Mesenchymal stem cell (in vitro differentiated cells and primary cell): ENCODE measurements around the gene NUDT9.

Experiments used
- DNase-seq: peaks from one replicate; pipeline ENCODE4 v3.0.0-alpha.2; 2013
- H2AFZ ChIP-seq: one replicate; pipeline ENCODE4 v1.6.1; 2013; ENCODE audit warnings: low read depth, mild to moderate bottlenecking, control low read depth, inconsistent platforms, low read length, moderate library complexity
- H2AK5ac ChIP-seq: 2 replicates; pipeline ENCODE4 v1.6.1; 2013; ENCODE audit warnings: low read length, moderate library complexity, mild to moderate bottlenecking, inconsistent platforms; ENCODE audit not compliant: severe bottlenecking
- H2BK120ac ChIP-seq: one replicate; pipeline ENCODE4 v1.6.1; 2013; ENCODE audit warnings: low read depth, mild to moderate bottlenecking, inconsistent platforms, low read length, moderate library complexity
- H2BK12ac ChIP-seq, 2 experiments: one replicate each; pipeline ENCODE4 v1.6.1; 2013; ENCODE audit warnings: inconsistent platforms in 2 of 2, low read length in 2 of 2, mild to moderate bottlenecking in 2 of 2, moderate library complexity in 2 of 2, control low read depth in 1 of 2
- H2BK15ac ChIP-seq: one replicate; pipeline ENCODE4 v1.6.1; 2013; ENCODE audit warnings: mild to moderate bottlenecking, low read depth, inconsistent platforms; ENCODE audit not compliant: poor library complexity, severe bottlenecking
- H2BK5ac ChIP-seq: 2 replicates; pipeline ENCODE4 v1.6.1; 2013; ENCODE audit warnings: low read depth, mild to moderate bottlenecking, low read length, control low read depth, inconsistent platforms; ENCODE audit not compliant: poor library complexity, severe bottlenecking
- H3K14ac ChIP-seq, 2 experiments: one replicate each; pipeline ENCODE4 v1.6.1; 2013; ENCODE audit warnings: inconsistent platforms in 2 of 2, low read length in 2 of 2, control low read depth in 1 of 2, mild to moderate bottlenecking in 1 of 2, moderate library complexity in 1 of 2
- H3K18ac ChIP-seq, 2 experiments: one replicate each; pipeline ENCODE4 v1.6.1; 2013; ENCODE audit warnings: inconsistent platforms in 2 of 2, low read length in 2 of 2, control low read depth in 1 of 2, low read depth in 1 of 2, mild to moderate bottlenecking in 1 of 2
- H3K23ac ChIP-seq, 2 experiments: one replicate each; pipeline ENCODE4 v1.6.1; 2013; ENCODE audit warnings: inconsistent platforms in 2 of 2, low read length in 2 of 2, mild to moderate bottlenecking in 2 of 2, moderate library complexity in 2 of 2, control low read depth in 1 of 2
- H3K27ac ChIP-seq: 2 replicates; pipeline ENCODE4 v1.5.1; 2013; ENCODE audit warnings: mild to moderate bottlenecking, moderate library complexity, low read length, control low read depth, inconsistent platforms; ENCODE audit not compliant: poor library complexity, severe bottlenecking
- H3K27me3 ChIP-seq, 2 experiments: 2 replicates each; pipeline versions ENCODE4 v1.6.1 to v1.7.0; 2013; ENCODE audit warnings: low read length in 2 of 2, mild to moderate bottlenecking in 2 of 2, moderate library complexity in 2 of 2, control low read depth in 1 of 2, inconsistent platforms in 1 of 2; ENCODE audit not compliant: control insufficient read depth in 1 of 2, insufficient read depth in 1 of 2
- H3K36me3 ChIP-seq, 2 experiments: 2 replicates each; pipeline versions ENCODE4 v1.6.1 to v1.7.0; 2013; ENCODE audit warnings: low read length in 2 of 2, control low read depth in 1 of 2, inconsistent platforms in 1 of 2, low read depth in 1 of 2, mild to moderate bottlenecking in 1 of 2; ENCODE audit not compliant: insufficient read depth in 2 of 2, control insufficient read depth in 1 of 2
- H3K4ac ChIP-seq, 2 experiments: one replicate each; pipeline ENCODE4 v1.6.1; 2013; ENCODE audit warnings: inconsistent platforms in 2 of 2, low read length in 2 of 2, mild to moderate bottlenecking in 2 of 2, moderate library complexity in 2 of 2, control low read depth in 1 of 2, low read depth in 1 of 2
- H3K4me1 ChIP-seq: 2 replicates; pipeline ENCODE4 v1.6.1; 2013; ENCODE audit warnings: low read depth, low read length, control low read depth; ENCODE audit not compliant: control insufficient read depth, insufficient read depth
- H3K4me2 ChIP-seq: 2 replicates; pipeline ENCODE4 v1.6.1; 2013; ENCODE audit warnings: low read length, mild to moderate bottlenecking, inconsistent platforms; ENCODE audit not compliant: poor library complexity, severe bottlenecking
- H3K4me3 ChIP-seq, 2 experiments: 2 replicates each; pipeline versions ENCODE4 v1.5.1 to v1.7.0; 2013; ENCODE audit warnings: low read length in 2 of 2, mild to moderate bottlenecking in 2 of 2, control low read depth in 1 of 2, low read depth in 1 of 2; ENCODE audit not compliant: insufficient read depth in 1 of 2
- H3K79me1 ChIP-seq: replicated peaks from 2 replicates; pipeline ENCODE4 v1.6.1; 2013; ENCODE audit warnings: mild to moderate bottlenecking, control low read depth, low read length, inconsistent platforms; ENCODE audit not compliant: poor library complexity, severe bottlenecking
- H3K9ac ChIP-seq: 2 replicates; pipeline ENCODE4 v1.7.0; 2013; ENCODE audit warnings: mild to moderate bottlenecking, low read length, moderate library complexity
- H3K9me3 ChIP-seq: 2 replicates; pipeline ENCODE4 v1.7.0; 2013; ENCODE audit warnings: mild to moderate bottlenecking, low read length; ENCODE audit not compliant: control insufficient read depth
- H4K8ac ChIP-seq: one replicate; pipeline ENCODE4 v1.6.1; 2013; ENCODE audit warnings: inconsistent platforms, mild to moderate bottlenecking, low read length, moderate library complexity
- H4K91ac ChIP-seq: one replicate; pipeline ENCODE4 v1.6.1; 2013; ENCODE audit warnings: mild to moderate bottlenecking, low read length, inconsistent platforms
- WGBS: methylation state at CpG from one replicate; pipeline ENCODE4 v1.1.7; 2013; ENCODE audit warnings: mixed read lengths; 5-methylcytosine and 5-hydroxymethylcytosine counted together

The NUDT9 gene

DNA sequence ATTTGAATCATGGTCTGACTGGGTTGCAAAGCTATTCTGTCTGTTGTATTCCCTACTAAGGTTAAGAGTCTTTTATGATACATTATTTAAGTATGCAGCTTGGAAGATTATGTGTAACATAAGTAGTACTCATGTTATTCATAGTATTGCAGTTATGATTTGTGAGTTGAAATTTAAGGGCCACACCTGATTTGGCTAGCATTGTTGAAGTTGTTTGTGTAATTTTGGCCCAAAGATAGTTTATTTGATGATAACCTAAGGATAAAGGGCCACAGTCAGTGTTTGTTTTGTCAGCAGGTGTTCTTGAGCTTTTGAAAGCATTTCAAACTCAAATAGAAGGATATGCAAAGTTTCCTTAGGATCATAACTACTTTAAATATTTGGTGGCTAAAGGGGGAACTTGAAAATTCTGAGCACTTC is 38.9 kb downstream of the NUDT9 start:
- Histone ChIP-seq H3K9me3 (no peaks in the 10 kb centered on the region), H3K36me3 (peaks cover 0 to 18% of the 10 kb centered on the region in 2 experiments), H2BK15ac (no peak overlapping the region), H3K4ac (no peak overlapping the region), H3K27ac (no peak overlapping the region), H3K9ac (no peak overlapping the region), H3K4me1 (no peaks in the 10 kb centered on the region), H3K14ac (no peak overlapping the region), H3K79me1 (peaks cover 4% of the 10 kb centered on the region), H2AFZ (no peak overlapping the region), H3K18ac (no peak overlapping the region), H4K91ac (no peak overlapping the region), H3K4me2 (no peak overlapping the region), H4K8ac (no peak overlapping the region), H2AK5ac (no peak overlapping the region), H2BK12ac (no peak overlapping the region), H3K4me3 (no peak overlapping the region), H2BK5ac (no peak overlapping the region), H2BK120ac (no peak overlapping the region), H3K23ac (no peak overlapping the region), H3K27me3 (no peaks in the 10 kb centered on the region)
- no peak for DNase-seq

DNA sequence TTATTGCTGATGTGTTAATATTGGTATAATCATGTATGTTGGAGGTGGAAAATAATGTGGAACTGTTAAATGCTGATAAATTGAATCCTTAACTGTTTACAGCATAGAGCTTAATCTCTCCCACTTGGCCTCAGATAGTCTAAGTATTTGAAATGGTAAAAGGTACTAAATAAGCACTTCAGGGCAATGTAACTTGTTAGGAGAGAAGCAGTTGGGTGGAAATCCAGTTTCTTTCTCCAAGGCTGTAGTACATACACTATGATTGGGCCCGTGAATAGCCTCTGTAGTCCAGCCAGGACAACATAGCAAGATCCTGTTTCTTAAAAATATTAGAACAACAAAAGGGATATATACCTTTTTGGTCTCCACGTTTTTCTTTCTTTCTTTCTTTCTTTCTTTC is 39.7 kb downstream of the NUDT9 start:
- DNase-seq: no peak
- H4K91ac ChIP-seq: no peak overlapping the region

DNA sequence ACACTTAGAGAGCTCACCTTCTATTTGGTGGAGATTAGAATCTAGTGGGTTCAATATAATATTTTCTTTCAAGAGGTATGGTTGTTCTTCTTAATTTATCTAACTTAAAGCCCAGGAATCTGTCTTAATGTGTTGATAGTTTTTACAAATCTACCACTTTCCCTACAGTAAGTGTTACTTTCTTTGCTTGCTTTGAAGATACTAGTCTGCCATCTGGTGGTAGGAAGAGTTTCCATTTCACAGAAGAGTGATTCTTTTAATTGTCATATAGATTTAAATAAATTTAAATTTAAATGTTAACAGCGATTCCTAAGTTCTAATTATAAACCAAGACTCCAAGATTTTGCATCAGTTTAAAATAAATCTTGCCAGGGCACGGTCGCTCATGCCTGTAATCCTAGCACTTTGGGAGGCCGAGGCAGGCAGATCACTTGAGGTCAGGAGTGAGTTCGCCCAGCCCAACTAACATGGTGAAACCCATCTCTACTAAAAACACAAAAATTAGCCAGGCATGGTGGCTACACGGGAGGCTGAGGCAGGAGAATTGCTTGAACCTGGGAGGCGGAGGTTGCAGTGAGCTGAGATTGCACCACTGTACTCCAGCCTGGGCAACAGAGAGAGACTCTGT is 43.5 kb downstream of the NUDT9 start:
- 32% methylated on average over 4 of the region's 7 CpGs for WGBS
- peak; percentile 54 for DNase-seq

More for the DNA sequence above, 39.7 kb downstream of the NUDT9 start:
- H3K4me1 ChIP-seq: no peaks in the 10 kb centered on the region
- H2BK15ac ChIP-seq: no peak overlapping the region
- no peaks in the 10 kb centered on the region for H3K9me3 ChIP-seq
- H3K23ac ChIP-seq: no peak overlapping the region
- H3K79me1 ChIP-seq: no peaks in the 10 kb centered on the region
- no peak overlapping the region for H2AFZ ChIP-seq
- no peak overlapping the region for H3K14ac ChIP-seq
- no CpG with 5 or more reads among the region's 2 CpGs for WGBS
- no peak overlapping the region for H3K4me3 ChIP-seq
- no peak overlapping the region for H3K4me2 ChIP-seq
- H3K27ac ChIP-seq: no peak overlapping the region
- H2BK5ac ChIP-seq: no peak overlapping the region
- H2BK120ac ChIP-seq: no peak overlapping the region
- H3K4ac ChIP-seq: no peak overlapping the region
- no peaks in the 10 kb centered on the region for H3K27me3 ChIP-seq
- H3K18ac ChIP-seq: no peak overlapping the region
- H4K8ac ChIP-seq: no peak overlapping the region
- H2BK12ac ChIP-seq: no peak overlapping the region
- H3K9ac ChIP-seq: no peak overlapping the region
- H3K36me3 ChIP-seq: peaks cover 0 to 18% of the 10 kb centered on the region in 2 experiments
- no peak overlapping the region for H2AK5ac ChIP-seq

DNA sequence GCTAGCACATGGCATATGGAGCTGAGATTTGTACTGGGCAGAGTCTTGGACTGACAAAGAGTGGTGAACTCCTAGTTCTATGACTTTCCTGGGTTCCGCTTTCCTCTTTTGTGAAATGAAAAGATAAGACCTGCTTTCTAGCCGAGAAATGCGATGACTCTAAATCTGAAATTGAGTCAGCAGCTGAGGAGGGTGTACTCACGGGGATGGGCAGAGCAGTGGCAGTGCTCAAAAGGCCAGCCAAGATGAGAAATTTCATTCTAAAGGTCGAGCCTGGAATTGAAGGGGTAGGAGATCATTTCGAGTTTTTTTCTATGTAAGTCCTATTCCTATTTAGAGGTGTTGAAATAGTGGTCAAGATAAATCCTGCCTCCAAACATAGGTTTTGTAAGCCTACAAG is 47.0 kb downstream of the NUDT9 start:
- no peak overlapping the region for H3K4me2 ChIP-seq
- H2AK5ac ChIP-seq: no peak overlapping the region
- no peak overlapping the region for H2BK5ac ChIP-seq
- no peaks in the 10 kb centered on the region for H3K9me3 ChIP-seq
- no peak overlapping the region for H4K8ac ChIP-seq
- no peak overlapping the region for H3K14ac ChIP-seq
- no peak overlapping the region for H2BK12ac ChIP-seq
- no peak overlapping the region for H2AFZ ChIP-seq
- no peak overlapping the region for H3K27ac ChIP-seq
- no peak overlapping the region for H3K4me3 ChIP-seq
- WGBS: 98% methylated on average over 5 of the region's 6 CpGs
- H3K4me1 ChIP-seq: no peaks in the 10 kb centered on the region
- H3K9ac ChIP-seq: no peak overlapping the region
- no peak overlapping the region for H3K23ac ChIP-seq
- H4K91ac ChIP-seq: no peak overlapping the region
- H2BK120ac ChIP-seq: no peak overlapping the region
- H3K4ac ChIP-seq: no peak overlapping the region
- no peak for DNase-seq
- no peaks in the 10 kb centered on the region for H3K36me3 ChIP-seq
- no peak overlapping the region for H3K18ac ChIP-seq
- H2BK15ac ChIP-seq: no peak overlapping the region
- no peaks in the 10 kb centered on the region for H3K27me3 ChIP-seq
- H3K79me1 ChIP-seq: no peaks in the 10 kb centered on the region

More for the DNA sequence above, 43.5 kb downstream of the NUDT9 start:
- Histone ChIP-seq H3K36me3 (no peaks in the 10 kb centered on the region), H3K4ac (no peak overlapping the region), H2AK5ac (no peak overlapping the region), H3K79me1 (no peaks in the 10 kb centered on the region), H3K14ac (no peak overlapping the region), H2BK5ac (no peak overlapping the region), H3K18ac (no peak overlapping the region), H3K23ac (no peak overlapping the region), H3K27me3 (no peaks in the 10 kb centered on the region), H2BK15ac (no peak overlapping the region), H3K4me2 (no peak overlapping the region), H2BK120ac (no peak overlapping the region), H3K4me1 (no peaks in the 10 kb centered on the region), H4K91ac (no peak overlapping the region), H2AFZ (no peak overlapping the region), H3K9me3 (no peaks in the 10 kb centered on the region), H2BK12ac (no peak overlapping the region), H3K27ac (no peak overlapping the region), H3K4me3 (no peak overlapping the region), H4K8ac (no peak overlapping the region), H3K9ac (no peak overlapping the region)
